Measurements from ENCODE around the gene CDH10. TPM values are rescaled to one million over a fixed set of nuclear protein-coding genes. Genes with fewer than 3 reads are reported as not detected.

The CDH10 gene
- polyA plus RNA-seq, 2 of the 4 experiments (the other 2 are of a cell fraction), result 0.58 to 0.63 TPM

GRCh38 chr5:24525414-24525813, 119.4 kb downstream of the CDH10 start (continued):
- TF ChIP-seq NFE2L2 (conservative IDR thresholded peaks at IDR 0.05; ENCODE audit: low read length), result no peak
- TF ChIP-seq, protein P1, sequence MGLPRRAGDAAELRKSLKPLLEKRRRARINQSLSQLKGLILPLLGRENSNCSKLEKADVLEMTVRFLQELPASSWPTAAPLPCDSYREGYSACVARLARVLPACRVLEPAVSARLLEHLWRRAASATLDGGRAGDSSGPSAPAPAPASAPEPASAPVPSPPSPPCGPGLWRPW (IDR thresholded peaks at IDR 0.05), result no peak

DNA sequence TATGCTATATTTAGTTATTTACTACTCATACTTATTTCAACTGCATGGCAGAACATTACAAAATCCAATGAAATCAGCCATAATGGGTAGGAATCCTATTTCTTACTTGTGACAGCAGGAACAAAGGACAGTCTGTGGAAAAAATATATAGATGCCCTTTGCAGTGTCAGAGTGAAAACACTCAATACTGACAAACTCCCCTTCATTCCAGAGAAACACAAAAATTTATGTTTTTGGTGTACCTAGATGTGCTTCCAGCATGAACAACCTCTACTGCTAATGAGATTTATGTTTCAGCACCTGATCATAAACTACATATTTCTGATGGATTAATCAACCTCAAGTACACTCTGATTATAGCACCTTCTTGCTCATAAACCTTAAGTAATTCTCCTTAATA, 132.4 kb downstream of the CDH10 start:
- Histone ChIP-seq H3K4me2 (no peak overlapping the region), H3K4me1 (peaks cover 16% of the 10 kb centered on the region; the same call in 2 of the 3 replicates), H3K4me3 (no peak overlapping the region), H3K9me3 (no peaks in the 10 kb centered on the region), H3K27ac (no peak overlapping the region)
- CTCF ChIA-PET, result no interaction called here
- DNase-seq (ENCODE audit: low read depth in 1 of 2, low spot score in 1 of 2) (no peak), ATAC-seq (no peak), FAIRE-seq (no peak)
- POLR2A ChIA-PET, result no interaction called here
- no peak for TF ChIP-seq RARB (CRISPR knock-in tag; IDR thresholded peaks at IDR 0.05)
- TF ChIP-seq ZFP36 (IDR thresholded peaks at IDR 0.05; ENCODE audit: borderline replicate concordance, partially characterized antibody), result no peak
- TF ChIP-seq JUNB (IDR thresholded peaks at IDR 0.05), result no peak
- no peak for TF ChIP-seq FOSB (CRISPR knock-in tag; IDR thresholded peaks at IDR 0.05)
- TF ChIP-seq CHD2 (IDR thresholded peaks at IDR 0.05; ENCODE audit: low read length, partially characterized antibody), result no peak
- no peak for TF ChIP-seq MYC (IDR thresholded peaks at IDR 0.05; ENCODE audit: borderline replicate concordance, low read length)
- no peak for TF ChIP-seq SMC3 (IDR thresholded peaks at IDR 0.05)
- no peak for TF ChIP-seq HMGXB4 (CRISPR knock-in tag; IDR thresholded peaks at IDR 0.05; ENCODE audit: borderline replicate concordance)
- no peak for TF ChIP-seq POLR2AphosphoS2 (conservative IDR thresholded peaks at IDR 0.05; ENCODE audit: low read length)
- no peak for TF ChIP-seq FOXS1 (CRISPR knock-in tag; IDR thresholded peaks at IDR 0.05)
- TF ChIP-seq HOXB13 (CRISPR knock-in tag; IDR thresholded peaks at IDR 0.05; ENCODE audit: low read depth), result no peak

DNA sequence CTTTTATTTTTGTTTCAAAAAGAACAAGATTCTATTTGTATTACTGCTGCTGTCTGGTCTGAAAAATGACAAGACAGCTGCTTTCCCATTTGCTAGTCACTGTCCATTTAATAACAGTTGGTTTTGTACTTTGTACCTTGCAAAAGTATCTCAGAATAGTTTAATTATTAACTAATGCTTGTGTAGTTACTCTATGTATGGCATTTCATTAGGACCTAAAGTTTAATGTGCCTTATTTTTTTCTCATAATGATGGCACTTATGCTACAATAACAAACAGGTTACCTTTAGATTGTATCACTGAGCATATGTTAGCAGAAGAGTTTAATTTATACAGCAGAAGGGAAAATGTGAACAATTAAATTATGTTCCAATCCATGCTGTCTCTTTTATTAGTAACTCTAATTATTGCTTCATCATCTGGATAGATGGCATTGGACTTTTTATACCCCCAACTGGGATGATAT, 134.2 kb downstream of the CDH10 start:
- no peak overlapping the region for H3K4me3 ChIP-seq
- no peak for FAIRE-seq
- no peaks in the 10 kb centered on the region for H3K9me3 ChIP-seq
- ChIA-PET POLR2A (no interaction called here), CTCF (no interaction called here)
- TF ChIP-seq ZC3H11A (IDR thresholded peaks at IDR 0.05) (no peak), ZNF302 (CRISPR knock-in tag; IDR thresholded peaks at IDR 0.05) (no peak), FOSL2 (IDR thresholded peaks at IDR 0.05) (no peak), FOSL2 (CRISPR knock-in tag; IDR thresholded peaks at IDR 0.05) (no peak), CBX2 (IDR thresholded peaks at IDR 0.05; ENCODE audit: borderline replicate concordance, low read depth) (no peak), SREBF2 (IDR thresholded peaks at IDR 0.05) (no peak), EHF (CRISPR knock-in tag; IDR thresholded peaks at IDR 0.05) (no peak), HOXA7 (CRISPR knock-in tag; IDR thresholded peaks at IDR 0.05) (no peak), TP53 (CRISPR knock-in tag; IDR thresholded peaks at IDR 0.05) (no peak), CBX8 (IDR thresholded peaks at IDR 0.05) (no peak), JUN (IDR thresholded peaks at IDR 0.05) (no peak), HDAC2 (IDR thresholded peaks at IDR 0.05) (no peak)
- TF ChIP-seq, protein P1 (IDR thresholded peaks at IDR 0.05), result no peak
- peak in 1 of 2 experiments; percentile 42 for DNase-seq (ENCODE audit: low read depth in 1 of 2, low spot score in 1 of 2)
- H3K27ac ChIP-seq, result peak overlapping the region in 1 of 2 experiments; percentile 32; a peak in 1 of 6 replicates
- ATAC-seq, result peak in 1 of 2 experiments; percentile 66; a peak in 3 of 6 replicates
- peak overlapping the region; percentile 60 for H3K4me2 ChIP-seq
- H3K4me1 ChIP-seq, result peaks cover 16% of the 10 kb centered on the region; the same call in 2 of the 3 replicates

All from A549 (cell line).